ENCODE measurements around the gene PCDHA1.

DNA sequence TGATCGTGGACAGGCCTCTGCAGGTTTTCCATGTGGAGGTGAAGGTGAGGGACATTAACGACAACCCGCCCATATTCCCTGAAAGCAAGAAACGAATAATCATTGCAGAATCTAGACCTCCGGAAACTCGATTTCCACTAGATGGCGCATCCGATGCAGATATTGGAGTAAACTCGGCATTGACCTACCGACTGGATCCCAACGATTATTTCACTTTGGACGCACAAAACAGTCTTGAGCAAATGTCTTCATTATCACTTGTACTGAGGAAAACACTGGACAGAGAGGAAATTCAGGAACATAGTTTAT, 96.6 kb downstream of the PCDHA1 start:
- TF ChIP-seq, protein P1, sequence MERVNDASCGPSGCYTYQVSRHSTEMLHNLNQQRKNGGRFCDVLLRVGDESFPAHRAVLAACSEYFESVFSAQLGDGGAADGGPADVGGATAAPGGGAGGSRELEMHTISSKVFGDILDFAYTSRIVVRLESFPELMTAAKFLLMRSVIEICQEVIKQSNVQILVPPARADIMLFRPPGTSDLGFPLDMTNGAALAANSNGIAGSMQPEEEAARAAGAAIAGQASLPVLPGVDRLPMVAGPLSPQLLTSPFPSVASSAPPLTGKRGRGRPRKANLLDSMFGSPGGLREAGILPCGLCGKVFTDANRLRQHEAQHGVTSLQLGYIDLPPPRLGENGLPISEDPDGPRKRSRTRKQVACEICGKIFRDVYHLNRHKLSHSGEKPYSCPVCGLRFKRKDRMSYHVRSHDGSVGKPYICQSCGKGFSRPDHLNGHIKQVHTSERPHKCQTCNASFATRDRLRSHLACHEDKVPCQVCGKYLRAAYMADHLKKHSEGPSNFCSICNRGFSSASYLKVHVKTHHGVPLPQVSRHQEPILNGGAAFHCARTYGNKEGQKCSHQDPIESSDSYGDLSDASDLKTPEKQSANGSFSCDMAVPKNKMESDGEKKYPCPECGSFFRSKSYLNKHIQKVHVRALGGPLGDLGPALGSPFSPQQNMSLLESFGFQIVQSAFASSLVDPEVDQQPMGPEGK (CRISPR knock-in tag; IDR thresholded peaks at IDR 0.05; ENCODE audit: borderline replicate concordance), result no peak
- no peak for TF ChIP-seq PPARA (CRISPR knock-in tag; IDR thresholded peaks at IDR 0.05; ENCODE audit: borderline replicate concordance)
- TF ChIP-seq SNAI2 (CRISPR knock-in tag; IDR thresholded peaks at IDR 0.05), result no peak

Data from SK-N-SH treated with all-trans-retinoic acid at 6 μM for 48 hours (cell line).